Endothelial cell of umbilical vein (primary cell): ENCODE data around the gene PKNOX2.

Source experiments
- EZH2 ChIP-seq: IDR thresholded peaks from 2 replicates; pipeline ENCODE4 v1.6.1; 2012; ENCODE audit warnings: borderline replicate concordance, low read depth, mild to moderate bottlenecking, moderate library complexity, low read length, inconsistent platforms; ENCODE audit not compliant: severe bottlenecking
- GATA2 ChIP-seq: IDR thresholded peaks from 2 replicates; pipeline ENCODE4 v1.7.0; 2011; ENCODE audit warnings: low read depth, mild to moderate bottlenecking, moderate library complexity, mixed read lengths, low read length; ENCODE audit not compliant: insufficient read length, insufficient read depth
- JUN ChIP-seq: IDR thresholded peaks from 2 replicates; pipeline ENCODE4 v1.6.1; 2011; ENCODE audit warnings: borderline replicate concordance, low read depth; ENCODE audit not compliant: insufficient read length, insufficient read depth
- MAX ChIP-seq: IDR thresholded peaks from 2 replicates; pipeline ENCODE4 v1.6.1; 2011; ENCODE audit not compliant: insufficient read depth, insufficient read length
- POLR2A ChIP-seq: IDR thresholded peaks from 2 replicates; pipeline ENCODE4 v1.6.1; 2012; ENCODE audit warnings: low read depth, mild to moderate bottlenecking, control low read depth, low read length
- POLR2AphosphoS5 ChIP-seq: IDR thresholded peaks from 2 replicates; pipeline ENCODE4 v1.6.1; 2012; ENCODE audit warnings: low read depth, mild to moderate bottlenecking, control low read depth, low read length, moderate library complexity; ENCODE audit not compliant: insufficient read depth
- TF ChIP-seq, protein P1 (sequence below), 2 donors: IDR thresholded peaks; 1 replicate in 1 of 2; 2 replicates in 1 of 2; pipeline ENCODE4 v1.5.1; 2011; ENCODE audit warnings: low read length in 2 of 2, mild to moderate bottlenecking in 2 of 2, moderate library complexity in 2 of 2, control low read depth in 1 of 2, inconsistent platforms in 1 of 2, low read depth in 1 of 2; ENCODE audit not compliant: insufficient read depth in 1 of 2; ENCODE audit errors: extremely low read depth in 1 of 2

GRCh38 chr11:125305345-125305744 lies 140.8 kb downstream of the PKNOX2 start:
- no peak for TF ChIP-seq POLR2A
- TF ChIP-seq EZH2 = no peak
- TF ChIP-seq, protein P1, sequence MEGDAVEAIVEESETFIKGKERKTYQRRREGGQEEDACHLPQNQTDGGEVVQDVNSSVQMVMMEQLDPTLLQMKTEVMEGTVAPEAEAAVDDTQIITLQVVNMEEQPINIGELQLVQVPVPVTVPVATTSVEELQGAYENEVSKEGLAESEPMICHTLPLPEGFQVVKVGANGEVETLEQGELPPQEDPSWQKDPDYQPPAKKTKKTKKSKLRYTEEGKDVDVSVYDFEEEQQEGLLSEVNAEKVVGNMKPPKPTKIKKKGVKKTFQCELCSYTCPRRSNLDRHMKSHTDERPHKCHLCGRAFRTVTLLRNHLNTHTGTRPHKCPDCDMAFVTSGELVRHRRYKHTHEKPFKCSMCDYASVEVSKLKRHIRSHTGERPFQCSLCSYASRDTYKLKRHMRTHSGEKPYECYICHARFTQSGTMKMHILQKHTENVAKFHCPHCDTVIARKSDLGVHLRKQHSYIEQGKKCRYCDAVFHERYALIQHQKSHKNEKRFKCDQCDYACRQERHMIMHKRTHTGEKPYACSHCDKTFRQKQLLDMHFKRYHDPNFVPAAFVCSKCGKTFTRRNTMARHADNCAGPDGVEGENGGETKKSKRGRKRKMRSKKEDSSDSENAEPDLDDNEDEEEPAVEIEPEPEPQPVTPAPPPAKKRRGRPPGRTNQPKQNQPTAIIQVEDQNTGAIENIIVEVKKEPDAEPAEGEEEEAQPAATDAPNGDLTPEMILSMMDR (IDR thresholded peaks at IDR 0.05; ENCODE audit: extremely low read depth in 1 of 2, insufficient read depth in 1 of 2, low read depth in 1 of 2, low read length in 2 of 2) = no peak
- TF ChIP-seq POLR2AphosphoS5 = no peak
- no peak for TF ChIP-seq JUN
- TF ChIP-seq MAX = no peak
- TF ChIP-seq GATA2 = no peak
